Esophagus squamous epithelium (tissue), 5 donors: ENCODE measurements around the gene CTDP1. TPM values are rescaled to one million over a fixed set of nuclear protein-coding genes. Genes with fewer than 3 reads are reported as not detected.

Experiments
- DNase-seq: peaks from one replicate; lab custom pipeline; 2025; lab: John Stamatoyannopoulos, UW
- H3K27ac ChIP-seq, 4 donors: fragments of 200-600 bp; sonication (generic); one replicate each; pipeline ENCODE4 v1.5.1; 2016 to 2019; ENCODE audit warnings: mild to moderate bottlenecking in 1 of 4
- H3K27me3 ChIP-seq, 4 donors: fragments of 200-600 bp; sonication (generic); 1 replicate in 3 of 4; 2 replicates in 1 of 4; pipeline versions ENCODE4 v1.5.1 to v1.6.0; 2017 to 2021; ENCODE audit warnings: antibody characterized with exemption in 1 of 4
- H3K36me3 ChIP-seq, 3 donors: fragments of 200-600 bp; sonication (generic); one replicate each; pipeline ENCODE4 v1.5.1; 2016 to 2019
- H3K4me1 ChIP-seq, 3 donors: fragments of 200-600 bp; sonication (generic); one replicate each; pipeline ENCODE4 v1.5.1; 2017 to 2019
- H3K4me3 ChIP-seq, 4 donors: fragments of 200-600 bp; sonication (generic); 1 replicate in 3 of 4; 2 replicates in 1 of 4; pipeline ENCODE4 v1.5.1; 2016 to 2019; ENCODE audit warnings: mild to moderate bottlenecking in 2 of 4, moderate library complexity in 1 of 4
- H3K9me3 ChIP-seq, 3 donors: fragments of 200-600 bp; sonication (generic); one replicate each; pipeline ENCODE4 v1.5.1; 2016 to 2019
- POLR2A ChIP-seq, 4 donors: fragments of 450-650 bp; IDR thresholded peaks; one replicate each; pipeline ENCODE4 v1.6.1; 2017; ENCODE audit warnings: antibody characterized with exemption in 4 of 4, mild to moderate bottlenecking in 4 of 4, moderate library complexity in 3 of 4
- WGBS, 2 donors: methylation state at CpG; one replicate each; pipeline ENCODE4 v1.1.5; 2018; 5-methylcytosine and 5-hydroxymethylcytosine counted together
- intact Hi-C: fragments of 100-400 bp; cut with DNase I; formaldehyde crosslinking; loops from one replicate; pipeline ENCODE4 v1.15.0; 2022
- total RNA-seq, 4 donors: library from RNA; depleted of rRNA; stranded (reverse); fragments of >200 nt; gene quantifications; one replicate each; pipeline ENCODE4 v1.1.0, GENCODE V29; 2016
- TF ChIP-seq, protein P1 (sequence below), 6 experiments: fragments of 450-650 bp in 4 of 6; fragments of 200-600 bp in 2 of 6; sonication (generic) in 2 of 6; IDR thresholded peaks; one replicate each; pipeline ENCODE4 v1.5.1; 2016 to 2019; ENCODE audit warnings: antibody characterized with exemption in 6 of 6, mild to moderate bottlenecking in 4 of 6, moderate library complexity in 4 of 6
- donor health status: DM: yes; HTN: yes; CAD: no.

The CTDP1 gene
- total RNA-seq, 4 donors from 2014 or later = 10.5 to 17.1 (median 15.5) TPM

DNA sequence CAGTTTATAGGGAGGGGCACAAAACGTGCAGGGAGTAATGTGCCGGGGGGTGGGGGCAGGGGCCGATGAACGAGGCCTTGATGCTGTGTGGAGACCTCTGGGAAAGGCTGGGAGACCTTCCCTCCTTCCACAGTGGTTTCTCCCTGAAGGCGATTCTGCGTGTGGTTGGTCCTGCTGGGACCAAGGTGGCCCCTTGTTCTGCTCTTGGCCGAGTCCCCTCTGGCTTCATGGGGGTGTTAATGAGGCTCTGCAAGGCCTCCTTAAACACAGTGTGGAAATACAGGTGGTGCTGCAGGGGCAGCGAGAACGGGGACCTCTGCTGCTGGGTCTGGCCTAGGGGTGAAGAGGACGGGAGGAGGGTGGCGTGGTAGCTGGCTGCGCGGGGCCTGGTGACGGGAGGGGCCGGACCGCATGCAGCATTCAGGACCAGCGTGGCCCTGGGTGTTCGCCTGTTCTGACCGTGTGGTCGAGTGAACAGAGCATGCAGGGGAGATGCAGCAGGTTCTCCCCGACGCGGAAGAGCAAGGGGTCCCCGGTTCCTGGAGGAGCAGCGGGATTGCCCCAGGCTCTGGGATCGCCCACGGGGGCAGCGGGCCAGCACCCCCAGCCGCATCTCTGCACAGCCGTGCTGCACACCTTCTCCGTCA lies 76.0 kb downstream of the CTDP1 start:
- Histone ChIP-seq H3K4me3 (no peak overlapping the region), H3K9me3 (no peaks in the 10 kb centered on the region), H3K4me1 (peaks cover 0 to 8% (median 0%) of the 10 kb centered on the region in 3 donors), H3K27ac (no peak overlapping the region), H3K27me3 (no peaks in the 10 kb centered on the region), H3K36me3 (peaks cover 9 to 35% (median 13%) of the 10 kb centered on the region in 3 donors)
- intact Hi-C loops = no loop called here
- TF ChIP-seq, protein P1, sequence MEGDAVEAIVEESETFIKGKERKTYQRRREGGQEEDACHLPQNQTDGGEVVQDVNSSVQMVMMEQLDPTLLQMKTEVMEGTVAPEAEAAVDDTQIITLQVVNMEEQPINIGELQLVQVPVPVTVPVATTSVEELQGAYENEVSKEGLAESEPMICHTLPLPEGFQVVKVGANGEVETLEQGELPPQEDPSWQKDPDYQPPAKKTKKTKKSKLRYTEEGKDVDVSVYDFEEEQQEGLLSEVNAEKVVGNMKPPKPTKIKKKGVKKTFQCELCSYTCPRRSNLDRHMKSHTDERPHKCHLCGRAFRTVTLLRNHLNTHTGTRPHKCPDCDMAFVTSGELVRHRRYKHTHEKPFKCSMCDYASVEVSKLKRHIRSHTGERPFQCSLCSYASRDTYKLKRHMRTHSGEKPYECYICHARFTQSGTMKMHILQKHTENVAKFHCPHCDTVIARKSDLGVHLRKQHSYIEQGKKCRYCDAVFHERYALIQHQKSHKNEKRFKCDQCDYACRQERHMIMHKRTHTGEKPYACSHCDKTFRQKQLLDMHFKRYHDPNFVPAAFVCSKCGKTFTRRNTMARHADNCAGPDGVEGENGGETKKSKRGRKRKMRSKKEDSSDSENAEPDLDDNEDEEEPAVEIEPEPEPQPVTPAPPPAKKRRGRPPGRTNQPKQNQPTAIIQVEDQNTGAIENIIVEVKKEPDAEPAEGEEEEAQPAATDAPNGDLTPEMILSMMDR (IDR thresholded peaks at IDR 0.05) = no peak
- no peak for TF ChIP-seq POLR2A (IDR thresholded peaks at IDR 0.05)
- 95% methylated on average over 11 to 23 of the region's 31 CpGs for WGBS, 2 donors
- no peak for DNase-seq

DNA sequence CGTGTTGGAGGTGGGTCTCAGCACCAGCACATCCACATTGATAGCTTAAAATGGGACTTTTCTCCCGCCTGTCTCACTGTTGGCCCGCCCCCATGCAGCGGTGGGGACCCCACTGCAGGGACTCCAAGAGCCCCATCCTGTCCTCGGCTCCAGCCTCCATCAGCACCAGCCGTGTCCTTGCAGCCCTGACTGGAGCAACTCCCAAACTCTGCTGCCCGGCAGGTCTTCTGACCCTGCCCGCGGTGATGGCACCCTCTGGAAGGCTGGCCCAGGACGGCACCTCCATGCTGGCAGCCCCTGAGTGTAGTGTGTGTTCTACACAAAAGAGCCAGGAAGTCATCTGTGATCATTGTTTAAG lies 76.5 kb downstream of the CTDP1 start:
- intact Hi-C loops = no loop called here
- H3K9me3 ChIP-seq = no peaks in the 10 kb centered on the region
- TF ChIP-seq POLR2A (IDR thresholded peaks at IDR 0.05) = no peak
- TF ChIP-seq, protein P1 (IDR thresholded peaks at IDR 0.05) = no peak
- peaks cover 9 to 35% (median 13%) of the 10 kb centered on the region in 3 donors for H3K36me3 ChIP-seq
- WGBS, 2 donors = 90% methylated on average over 2 of the region's 10 CpGs; no CpG with 5 or more reads in 1 of the 2 donors
- H3K4me3 ChIP-seq = no peak overlapping the region
- peaks cover 0 to 7% (median 0%) of the 10 kb centered on the region in 3 donors for H3K4me1 ChIP-seq
- DNase-seq = no peak
- no peaks in the 10 kb centered on the region for H3K27me3 ChIP-seq
- no peak overlapping the region for H3K27ac ChIP-seq

DNA sequence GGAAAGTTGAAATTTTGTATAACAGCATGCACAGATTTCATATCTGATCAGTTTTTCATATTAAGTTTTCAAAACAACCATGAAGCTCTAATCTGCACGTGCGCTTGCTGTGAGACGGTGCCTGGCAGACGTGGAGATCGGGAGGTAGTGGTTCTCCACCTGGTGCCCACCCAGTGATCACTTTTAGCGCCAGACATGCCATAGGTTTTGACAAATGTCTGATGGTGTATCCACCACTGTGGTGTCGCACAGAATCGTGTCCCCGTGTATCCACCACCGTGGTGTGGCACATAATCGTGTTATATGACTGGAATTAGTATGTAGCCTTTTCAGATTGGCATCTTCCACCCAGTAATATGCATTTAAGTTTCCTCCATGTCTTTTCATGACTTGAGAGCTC lies 77.2 kb downstream of the CTDP1 start:
- no peak for DNase-seq
- Histone ChIP-seq H3K27ac (no peak overlapping the region), H3K36me3 (peaks cover 9 to 35% (median 13%) of the 10 kb centered on the region in 3 donors), H3K27me3 (no peaks in the 10 kb centered on the region), H3K4me1 (peaks cover 0 to under 1% (median 0%) of the 10 kb centered on the region in 3 donors), H3K9me3 (no peaks in the 10 kb centered on the region), H3K4me3 (no peak overlapping the region)
- intact Hi-C loops = no loop called here
- TF ChIP-seq POLR2A (IDR thresholded peaks at IDR 0.05) = no peak
- TF ChIP-seq, protein P1 (IDR thresholded peaks at IDR 0.05) = no peak
- WGBS, 2 donors = 95% methylated on average over 11 of the region's 11 CpGs

DNA sequence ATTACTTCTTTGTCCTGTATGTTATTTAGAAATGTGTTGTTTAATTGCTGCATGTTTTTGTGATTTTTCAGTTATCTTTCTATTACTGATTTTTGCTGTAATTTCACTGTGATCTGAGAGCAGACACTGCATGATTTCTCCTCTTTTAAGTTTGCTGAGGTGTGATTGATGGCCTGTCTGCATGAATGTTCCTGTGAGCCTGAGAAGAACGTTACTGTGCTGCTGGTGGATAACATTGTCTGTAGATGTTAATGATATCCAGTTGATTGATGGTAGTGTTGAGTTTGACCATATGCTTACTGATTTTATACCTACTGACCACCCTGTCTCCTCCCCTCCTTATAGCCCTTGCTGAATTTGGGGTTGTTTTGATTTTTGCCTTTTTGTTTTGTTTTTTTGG lies 80.7 kb downstream of the CTDP1 start:
- no peak for DNase-seq
- intact Hi-C loops = no loop called here
- peaks cover 0 to 10% (median 0%) of the 10 kb centered on the region in 3 donors for H3K36me3 ChIP-seq
- TF ChIP-seq, protein P1 (IDR thresholded peaks at IDR 0.05) = no peak
- TF ChIP-seq POLR2A (IDR thresholded peaks at IDR 0.05) = no peak
- H3K4me3 ChIP-seq = no peak overlapping the region
- H3K9me3 ChIP-seq = no peaks in the 10 kb centered on the region
- no peaks in the 10 kb centered on the region for H3K27me3 ChIP-seq
- H3K27ac ChIP-seq = no peak overlapping the region
- no peaks in the 10 kb centered on the region for H3K4me1 ChIP-seq
- WGBS, 2 donors = 0 to 10% methylated on average over 1 of the region's 1 CpG

DNA sequence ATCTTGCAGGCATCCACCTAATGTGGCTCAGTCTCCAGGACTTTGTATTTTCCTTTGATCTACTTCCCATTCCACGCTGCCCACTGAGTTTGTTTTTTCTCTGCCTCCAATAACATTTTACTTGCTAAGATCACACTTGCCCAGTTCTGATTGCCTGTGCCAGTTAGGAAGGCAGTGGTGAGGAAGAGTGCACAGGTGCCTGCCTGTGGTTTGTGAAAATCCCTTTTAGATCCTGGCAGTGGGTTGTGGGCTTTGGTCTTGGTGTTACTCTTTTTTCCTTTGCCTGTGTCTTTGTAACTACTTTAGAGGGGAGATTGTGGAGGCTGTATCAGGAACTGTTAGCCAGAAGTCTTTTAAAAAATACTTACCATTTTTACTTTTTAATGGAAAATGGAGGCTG lies 81.3 kb downstream of the CTDP1 start:
- Histone ChIP-seq H3K9me3 (no peaks in the 10 kb centered on the region), H3K4me1 (no peaks in the 10 kb centered on the region), H3K27ac (no peak overlapping the region), H3K4me3 (no peak overlapping the region), H3K27me3 (peaks cover 0 to 3% (median 0%) of the 10 kb centered on the region in 4 donors), H3K36me3 (peaks cover 0 to 5% (median 0%) of the 10 kb centered on the region in 3 donors)
- intact Hi-C loops = no loop called here
- 44 to 75% methylated on average over 1 of the region's 1 CpG for WGBS, 2 donors
- TF ChIP-seq, protein P1 (IDR thresholded peaks at IDR 0.05) = no peak
- no peak for TF ChIP-seq POLR2A (IDR thresholded peaks at IDR 0.05)
- DNase-seq = no peak
